ENCODE data around the gene SMIM27. TPM values are rescaled to one million over a fixed set of nuclear protein-coding genes. Genes with fewer than 3 reads are reported as not detected.

SMIM27 gene
- polyA plus RNA-seq, 1 donor from 2014 or later, result 15.6 TPM

DNA sequence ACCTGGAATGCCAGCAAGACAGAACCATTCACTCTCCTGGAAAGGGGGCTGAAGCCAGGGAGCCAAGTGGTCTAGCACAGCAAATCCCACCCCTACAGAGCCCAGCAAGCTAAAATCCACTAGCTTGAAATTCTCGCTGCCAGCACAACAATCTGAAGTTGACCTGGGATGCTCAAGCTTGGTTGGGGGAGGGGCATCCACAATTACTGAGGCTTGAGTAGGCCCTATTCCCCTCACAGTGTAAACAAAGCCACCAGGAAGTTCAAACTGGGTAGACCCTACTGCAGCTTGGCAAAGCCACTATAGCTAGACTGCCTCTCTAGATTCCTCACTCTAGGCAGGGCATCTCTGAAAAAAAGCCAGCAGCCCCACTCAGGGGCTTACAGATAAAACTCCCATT is 43.4 kb upstream of the SMIM27 start (continued):
- TF ChIP-seq, protein P1, sequence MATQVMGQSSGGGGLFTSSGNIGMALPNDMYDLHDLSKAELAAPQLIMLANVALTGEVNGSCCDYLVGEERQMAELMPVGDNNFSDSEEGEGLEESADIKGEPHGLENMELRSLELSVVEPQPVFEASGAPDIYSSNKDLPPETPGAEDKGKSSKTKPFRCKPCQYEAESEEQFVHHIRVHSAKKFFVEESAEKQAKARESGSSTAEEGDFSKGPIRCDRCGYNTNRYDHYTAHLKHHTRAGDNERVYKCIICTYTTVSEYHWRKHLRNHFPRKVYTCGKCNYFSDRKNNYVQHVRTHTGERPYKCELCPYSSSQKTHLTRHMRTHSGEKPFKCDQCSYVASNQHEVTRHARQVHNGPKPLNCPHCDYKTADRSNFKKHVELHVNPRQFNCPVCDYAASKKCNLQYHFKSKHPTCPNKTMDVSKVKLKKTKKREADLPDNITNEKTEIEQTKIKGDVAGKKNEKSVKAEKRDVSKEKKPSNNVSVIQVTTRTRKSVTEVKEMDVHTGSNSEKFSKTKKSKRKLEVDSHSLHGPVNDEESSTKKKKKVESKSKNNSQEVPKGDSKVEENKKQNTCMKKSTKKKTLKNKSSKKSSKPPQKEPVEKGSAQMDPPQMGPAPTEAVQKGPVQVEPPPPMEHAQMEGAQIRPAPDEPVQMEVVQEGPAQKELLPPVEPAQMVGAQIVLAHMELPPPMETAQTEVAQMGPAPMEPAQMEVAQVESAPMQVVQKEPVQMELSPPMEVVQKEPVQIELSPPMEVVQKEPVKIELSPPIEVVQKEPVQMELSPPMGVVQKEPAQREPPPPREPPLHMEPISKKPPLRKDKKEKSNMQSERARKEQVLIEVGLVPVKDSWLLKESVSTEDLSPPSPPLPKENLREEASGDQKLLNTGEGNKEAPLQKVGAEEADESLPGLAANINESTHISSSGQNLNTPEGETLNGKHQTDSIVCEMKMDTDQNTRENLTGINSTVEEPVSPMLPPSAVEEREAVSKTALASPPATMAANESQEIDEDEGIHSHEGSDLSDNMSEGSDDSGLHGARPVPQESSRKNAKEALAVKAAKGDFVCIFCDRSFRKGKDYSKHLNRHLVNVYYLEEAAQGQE (IDR thresholded peaks at IDR 0.05; ENCODE audit: borderline replicate concordance), result no peak

DNA sequence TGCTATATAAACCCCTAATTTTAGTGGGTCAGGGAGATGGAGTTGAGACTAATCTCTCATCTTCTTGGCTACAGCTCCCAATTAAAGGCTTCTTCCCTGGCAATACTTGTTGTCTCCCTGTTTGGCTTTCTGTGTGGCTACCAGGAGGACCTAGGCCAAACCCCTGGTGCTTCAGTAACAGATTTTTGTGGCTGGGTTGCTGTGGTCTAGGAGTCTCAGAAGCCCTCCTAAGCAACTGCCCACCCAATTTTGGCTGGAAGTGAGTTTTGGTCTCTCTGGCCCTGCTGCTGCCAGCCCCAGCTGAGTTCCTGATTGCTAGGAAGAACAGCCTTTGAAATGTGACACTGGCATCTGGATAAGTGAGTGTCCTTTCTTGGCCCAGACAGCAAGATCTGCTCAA is 35.9 kb upstream of the SMIM27 start:
- Histone ChIP-seq H3K27ac (ENCODE audit: low read length) (no peak overlapping the region), H3K79me2 (replicated peaks; ENCODE audit: insufficient read depth, low read length) (no peaks in the 10 kb centered on the region), H3K9me2 (ENCODE audit: insufficient read depth, low read length) (no peaks in the 10 kb centered on the region), H3K9ac (ENCODE audit: low read length) (no peak overlapping the region), H3F3A (ENCODE audit: insufficient read depth, low read length, poor library complexity, severe bottlenecking) (no peaks in the 10 kb centered on the region), H4K20me1 (ENCODE audit: insufficient read depth) (no peaks in the 10 kb centered on the region), H3K4me3 (ENCODE audit: low read length) (no peak overlapping the region), H3K36me3 (ENCODE audit: insufficient read depth, low read length) (no peaks in the 10 kb centered on the region), H3K9me3 (ENCODE audit: low read length) (no peaks in the 10 kb centered on the region), H3K27me3 (ENCODE audit: insufficient read depth, low read depth, low read length) (no peaks in the 10 kb centered on the region), H3K4me2 (ENCODE audit: low read length) (no peak overlapping the region), H2AFZ (ENCODE audit: low read depth, low read length) (no peak overlapping the region)
- TF ChIP-seq SMC3 (conservative IDR thresholded peaks at IDR 0.05; ENCODE audit: poor library complexity) (no peak), POLR2AphosphoS5 (IDR thresholded peaks at IDR 0.05) (no peak), MXI1 (conservative IDR thresholded peaks at IDR 0.05; ENCODE audit: poor library complexity, severe bottlenecking) (no peak), TAF1 (IDR thresholded peaks at IDR 0.05; ENCODE audit: low read depth) (no peak), RAD21 (conservative IDR thresholded peaks at IDR 0.05) (no peak), EP300 (conservative IDR thresholded peaks at IDR 0.05; ENCODE audit: poor library complexity, severe bottlenecking) (no peak), EZH2 (IDR thresholded peaks at IDR 0.05; ENCODE audit: borderline replicate concordance, insufficient read depth, low read length, poor library complexity, severe bottlenecking) (no peak)
- TF ChIP-seq, protein P1 (IDR thresholded peaks at IDR 0.05; ENCODE audit: borderline replicate concordance), result no peak
- TF ChIP-seq, protein P2, sequence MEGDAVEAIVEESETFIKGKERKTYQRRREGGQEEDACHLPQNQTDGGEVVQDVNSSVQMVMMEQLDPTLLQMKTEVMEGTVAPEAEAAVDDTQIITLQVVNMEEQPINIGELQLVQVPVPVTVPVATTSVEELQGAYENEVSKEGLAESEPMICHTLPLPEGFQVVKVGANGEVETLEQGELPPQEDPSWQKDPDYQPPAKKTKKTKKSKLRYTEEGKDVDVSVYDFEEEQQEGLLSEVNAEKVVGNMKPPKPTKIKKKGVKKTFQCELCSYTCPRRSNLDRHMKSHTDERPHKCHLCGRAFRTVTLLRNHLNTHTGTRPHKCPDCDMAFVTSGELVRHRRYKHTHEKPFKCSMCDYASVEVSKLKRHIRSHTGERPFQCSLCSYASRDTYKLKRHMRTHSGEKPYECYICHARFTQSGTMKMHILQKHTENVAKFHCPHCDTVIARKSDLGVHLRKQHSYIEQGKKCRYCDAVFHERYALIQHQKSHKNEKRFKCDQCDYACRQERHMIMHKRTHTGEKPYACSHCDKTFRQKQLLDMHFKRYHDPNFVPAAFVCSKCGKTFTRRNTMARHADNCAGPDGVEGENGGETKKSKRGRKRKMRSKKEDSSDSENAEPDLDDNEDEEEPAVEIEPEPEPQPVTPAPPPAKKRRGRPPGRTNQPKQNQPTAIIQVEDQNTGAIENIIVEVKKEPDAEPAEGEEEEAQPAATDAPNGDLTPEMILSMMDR (IDR thresholded peaks at IDR 0.05; ENCODE audit: poor library complexity, severe bottlenecking), result no peak

All from neural cell (in vitro differentiated cells).